H9 (cell line): ENCODE data around the gene SIVA1. TPM values are rescaled to one million over a fixed set of nuclear protein-coding genes. Genes with fewer than 3 reads are reported as not detected.

Source experiments
- DNase-seq: peaks from one replicate; pipeline ENCODE4 v3.0.0-alpha.2; 2017
- H2AFZ ChIP-seq: one replicate; pipeline ENCODE4 v1.6.1; 2013; ENCODE audit warnings: mild to moderate bottlenecking, low read length, control low read depth, moderate library complexity
- H2AK5ac ChIP-seq: 2 replicates; pipeline ENCODE4 v1.6.1; 2013; ENCODE audit warnings: low read length, control low read depth, mixed read lengths; ENCODE audit not compliant: insufficient read length
- H2BK120ac ChIP-seq: one replicate; pipeline ENCODE4 v1.6.1; 2013; ENCODE audit warnings: low read depth, mild to moderate bottlenecking, low read length, control low read depth, inconsistent platforms; ENCODE audit not compliant: poor library complexity, severe bottlenecking
- H2BK12ac ChIP-seq: 2 replicates; pipeline ENCODE4 v1.6.1; 2013; ENCODE audit warnings: low read length, control low read depth, mixed read lengths, low read depth; ENCODE audit not compliant: insufficient read length
- H2BK15ac ChIP-seq: 2 replicates; pipeline ENCODE4 v1.6.1; 2013; ENCODE audit warnings: low read depth, low read length, control low read depth
- H2BK20ac ChIP-seq: one replicate; pipeline ENCODE4 v1.6.1; 2013; ENCODE audit warnings: low read depth, mild to moderate bottlenecking, low read length, control low read depth, inconsistent platforms; ENCODE audit not compliant: poor library complexity, severe bottlenecking
- H2BK5ac ChIP-seq: 2 replicates; pipeline ENCODE4 v1.6.1; 2013; ENCODE audit warnings: low read length, control low read depth, mixed read lengths; ENCODE audit not compliant: insufficient read length
- H3K14ac ChIP-seq: 2 replicates; pipeline ENCODE4 v1.6.1; 2013; ENCODE audit warnings: low read length, control low read depth; ENCODE audit not compliant: insufficient read depth
- H3K18ac ChIP-seq: 2 replicates; pipeline ENCODE4 v1.6.1; 2013; ENCODE audit warnings: low read depth, mild to moderate bottlenecking, mixed read lengths, low read length, control low read depth; ENCODE audit not compliant: insufficient read length
- H3K23ac ChIP-seq: 2 replicates; pipeline ENCODE4 v1.6.1; 2013; ENCODE audit warnings: low read length, control low read depth, mixed read lengths, low read depth; ENCODE audit not compliant: insufficient read length
- H3K23me2 ChIP-seq: 2 replicates; pipeline ENCODE4 v1.6.1; 2013; ENCODE audit warnings: low read depth, mild to moderate bottlenecking, mixed read lengths, low read length, control low read depth; ENCODE audit not compliant: insufficient read length, poor library complexity, severe bottlenecking
- H3K27ac ChIP-seq: 2 replicates; pipeline ENCODE4 v1.5.1; 2013; ENCODE audit warnings: low read length, control low read depth, mixed read lengths, low read depth; ENCODE audit not compliant: insufficient read length
- H3K27me3 ChIP-seq: 2 replicates; pipeline ENCODE4 v1.6.1; 2013; ENCODE audit warnings: low read length, control low read depth, inconsistent platforms; ENCODE audit not compliant: insufficient read depth
- H3K4ac ChIP-seq: 2 replicates; pipeline ENCODE4 v1.6.1; 2013; ENCODE audit warnings: low read depth, mild to moderate bottlenecking, control low read depth, inconsistent platforms, low read length, moderate library complexity
- H3K4me1 ChIP-seq: 2 replicates; pipeline ENCODE4 v1.6.1; 2013; ENCODE audit warnings: low read length, control low read depth, inconsistent platforms; ENCODE audit not compliant: insufficient read depth
- H3K4me2 ChIP-seq: 2 replicates; pipeline ENCODE4 v1.6.1; 2013; ENCODE audit warnings: low read length, control low read depth, mixed read lengths; ENCODE audit not compliant: insufficient read length, insufficient read depth
- H3K56ac ChIP-seq: 2 replicates; pipeline ENCODE4 v1.6.1; 2013; ENCODE audit warnings: low read depth, mild to moderate bottlenecking, mixed read lengths, low read length, control low read depth; ENCODE audit not compliant: insufficient read length
- H3K79me1 ChIP-seq: 2 replicates; pipeline ENCODE4 v1.6.1; 2013; ENCODE audit warnings: low read depth, mild to moderate bottlenecking, moderate library complexity, low read length, control low read depth, inconsistent platforms; ENCODE audit not compliant: insufficient read depth, poor library complexity, severe bottlenecking
- H3K79me2 ChIP-seq: 2 replicates; pipeline ENCODE4 v1.6.1; 2013; ENCODE audit warnings: low read length, control low read depth, inconsistent platforms; ENCODE audit not compliant: insufficient read depth
- H3K9ac ChIP-seq: 2 replicates; pipeline ENCODE4 v1.6.1; 2013; ENCODE audit warnings: low read length, control low read depth, mixed read lengths; ENCODE audit not compliant: insufficient read length; ENCODE audit errors: extremely low read depth
- H3K9me3 ChIP-seq: one replicate; pipeline ENCODE4 v1.6.1; 2013; ENCODE audit warnings: low read depth, low read length, inconsistent platforms; ENCODE audit not compliant: control insufficient read depth
- H3T11ph ChIP-seq: one replicate; pipeline ENCODE4 v1.6.1; 2013; ENCODE audit warnings: mild to moderate bottlenecking, low read length, control low read depth, inconsistent platforms
- H4K20me1 ChIP-seq: one replicate; pipeline ENCODE4 v1.6.1; 2013; ENCODE audit not compliant: control insufficient read depth, insufficient read length, insufficient read depth
- H4K5ac ChIP-seq: 2 replicates; pipeline ENCODE4 v1.6.1; 2013; ENCODE audit warnings: low read depth, mild to moderate bottlenecking, mixed read lengths, low read length, control low read depth; ENCODE audit not compliant: insufficient read length
- H4K8ac ChIP-seq: replicated peaks from 2 replicates; pipeline ENCODE4 v1.6.1; 2013; ENCODE audit warnings: low read length, control low read depth, mixed read lengths, low read depth; ENCODE audit not compliant: insufficient read length
- H4K91ac ChIP-seq: 2 replicates; pipeline ENCODE4 v1.6.1; 2013; ENCODE audit warnings: low read depth, mild to moderate bottlenecking, moderate library complexity, mixed read lengths, low read length, control low read depth; ENCODE audit not compliant: insufficient read length
- H3K27ac Mint-ChIP-seq, 3 experiments: 2 replicates in 2 of 3; 3 replicates in 1 of 3; pipeline ENCODE4 v1.8.0; 2020 to 2021; ENCODE audit warnings: mixed read lengths in 3 of 3, mild to moderate bottlenecking in 1 of 3, moderate library complexity in 1 of 3
- H3K27me3 Mint-ChIP-seq: 2 replicates; pipeline ENCODE4 v1.8.0; 2021; ENCODE audit warnings: low read depth, mild to moderate bottlenecking, moderate library complexity, mixed read lengths
- H3K36me3 Mint-ChIP-seq, 3 experiments: 2 replicates in 2 of 3; 3 replicates in 1 of 3; pipeline ENCODE4 v1.8.0; 2020 to 2021; ENCODE audit warnings: low read depth in 3 of 3, mixed read lengths in 3 of 3; ENCODE audit not compliant: insufficient read depth in 1 of 3
- H3K4me1 Mint-ChIP-seq, 2 experiments: 2 replicates each; pipeline ENCODE4 v1.8.0; 2020; ENCODE audit warnings: mixed read lengths in 2 of 2
- H3K4me3 Mint-ChIP-seq, 2 experiments: 2 replicates in 1 of 2; 3 replicates in 1 of 2; pipeline ENCODE4 v1.8.0; 2020 to 2021; ENCODE audit warnings: mild to moderate bottlenecking in 2 of 2, mixed read lengths in 2 of 2, moderate library complexity in 1 of 2
- H3K9me3 Mint-ChIP-seq, 2 experiments: 2 replicates in 1 of 2; 3 replicates in 1 of 2; pipeline ENCODE4 v1.8.0; 2020; ENCODE audit warnings: mild to moderate bottlenecking in 2 of 2, mixed read lengths in 2 of 2, moderate library complexity in 1 of 2
- CTCF ChIP-seq: fragments of 200-600 bp; sonication (generic); conservative IDR thresholded peaks from 3 replicates; pipeline ENCODE4 v1.8.0; 2021; ENCODE audit warnings: antibody characterized with exemption, mild to moderate bottlenecking
- WGBS: extraction: QIAGEN DNeasy Blood & Tissue Kit; methylation state at CpG from one replicate; pipeline ENCODE4 v1.1.7; 2013; ENCODE audit warnings: missing lambda C conversion rate, low lambda C conversion rate, mixed read lengths; ENCODE audit not compliant: insufficient read length; ENCODE audit errors: extremely low coverage; 5-methylcytosine and 5-hydroxymethylcytosine counted together
- total RNA-seq: library from RNA; stranded (reverse); gene quantifications from 2 replicates; pipeline ENCODE4 v1.2.1, GENCODE V29; 2021

Gene SIVA1
- total RNA-seq, 1 experiment from 2014 or later: 125 TPM

GRCh38 chr14:104709387-104710039, 43.4 kb upstream of the SIVA1 start:
- Histone ChIP-seq H3K4ac (no peak overlapping the region), H4K91ac (no peak overlapping the region), H2AFZ (no peak overlapping the region), H3K56ac (no peak overlapping the region), H2BK20ac (no peak overlapping the region), H3K9me3 (no peaks in the 10 kb centered on the region), H3K23ac (no peak overlapping the region), H3K27me3 (no peaks in the 10 kb centered on the region), H4K8ac (no peak overlapping the region), H2BK12ac (no peak overlapping the region), H3T11ph (no peak overlapping the region), H3K18ac (no peak overlapping the region), H2BK5ac (no peak overlapping the region), H3K27ac (no peak overlapping the region), H4K5ac (no peak overlapping the region), H2AK5ac (no peak overlapping the region), H4K20me1 (no peaks in the 10 kb centered on the region), H3K79me2 (no peaks in the 10 kb centered on the region), H2BK15ac (no peak overlapping the region), H3K4me2 (no peak overlapping the region), H3K9ac (no peak overlapping the region), H3K14ac (no peak overlapping the region), H3K4me1 (no peaks in the 10 kb centered on the region), H3K23me2 (no peaks in the 10 kb centered on the region), H2BK120ac (no peak overlapping the region), H3K79me1 (no peaks in the 10 kb centered on the region)
- H3K4me1 Mint-ChIP-seq: peaks cover 3 to 16% of the 10 kb centered on the region in 2 experiments
- no peak for TF ChIP-seq CTCF
- H3K27me3 Mint-ChIP-seq: no peaks in the 10 kb centered on the region
- DNase-seq: no peak
- H3K4me3 Mint-ChIP-seq: no peak overlapping the region
- H3K27ac Mint-ChIP-seq: no peak overlapping the region
- WGBS: no CpG with 5 or more reads among the region's 18 CpGs
- peaks cover under 1 to 2% of the 10 kb centered on the region in 2 experiments; a peak in 2 of 5 replicates for H3K9me3 Mint-ChIP-seq
- peaks cover 11 to 26% (median 26%) of the 10 kb centered on the region in 3 experiments for H3K36me3 Mint-ChIP-seq
